ENCODE results near the gene TEX14. TPM values are rescaled to one million over a fixed set of nuclear protein-coding genes. Genes with fewer than 3 reads are reported as not detected.

Gene TEX14
- total and polyA plus RNA-seq, 7 donors, result 0.09 to 0.36 (median 0.28) TPM; not detected in 2

GRCh38 chr17:58520843-58521430 is 170.9 kb downstream of the TEX14 start:
- Histone ChIP-seq H3K9me3 (no peaks in the 10 kb centered on the region), H3K27ac (no peak overlapping the region), H3K36me3 (no peaks in the 10 kb centered on the region), H3K4me1 (peaks cover 0 to 28% (median 23%) of the 10 kb centered on the region in 4 donors), H3K4me3 (no peak overlapping the region), H3K27me3 (no peaks in the 10 kb centered on the region)
- DNase-seq, result no peak
- TF ChIP-seq EP300 (IDR thresholded peaks at IDR 0.05) (no peak), POLR2A (IDR thresholded peaks at IDR 0.05) (no peak)
- WGBS, 2 donors, result 77% methylated on average over 15 of the region's 15 CpGs
- intact Hi-C loops (cut with DNase I), result no loop called here

GRCh38 chr17:58517928-58518609 is 173.8 kb downstream of the TEX14 start:
- intact Hi-C loops (cut with DNase I), result loop anchor here (2.0 to 10.0 kb wide), 10 partner anchors 69 to 1877 kb away; partner anchors contain the start of genes RAD51C, SMG8, SUPT4H1 and TEX14
- DNase-seq, result peak; percentile 100
- Histone ChIP-seq H3K9me3 (no peaks in the 10 kb centered on the region), H3K36me3 (no peaks in the 10 kb centered on the region), H3K4me1 (peaks cover 0 to 45% (median 39%) of the 10 kb centered on the region in 4 donors), H3K27ac (peak overlapping the region; percentile 95 to 98 (median 96)), H3K27me3 (no peaks in the 10 kb centered on the region), H3K4me3 (peak overlapping the region; percentile 70 to 85 (median 81))
- WGBS, 2 donors, result 0 to 1% methylated on average over 39 of the region's 39 CpGs
- no peak for TF ChIP-seq CTCF (IDR thresholded peaks at IDR 0.05)
- TF ChIP-seq POLR2A (IDR thresholded peaks at IDR 0.05), result peak; percentile 41 to 71
- TF ChIP-seq EP300 (IDR thresholded peaks at IDR 0.05), result no peak
- peak; percentile 52 to 74 (median 70) for TF ChIP-seq POLR2AphosphoS5 (IDR thresholded peaks at IDR 0.05)

- WGBS, 2 donors, result 0% methylated on average over 27 of the region's 27 CpGs
- Histone ChIP-seq H3K4me3 (peak overlapping the region; percentile 65 to 85 (median 81)), H3K27ac (peak overlapping the region; percentile 95 to 98 (median 96)), H3K36me3 (peaks cover 0 to 4% (median under 1%) of the 10 kb centered on the region in 4 donors), H3K27me3 (no peaks in the 10 kb centered on the region), H3K4me1 (peaks cover 0 to 46% (median 39%) of the 10 kb centered on the region in 4 donors), H3K9me3 (no peaks in the 10 kb centered on the region)
- TF ChIP-seq POLR2A (IDR thresholded peaks at IDR 0.05), result peak; percentile 41 to 43
- TF ChIP-seq POLR2AphosphoS5 (IDR thresholded peaks at IDR 0.05), result peak in 3 of 4 donors; percentile 44 to 79 (median 77)
- TF ChIP-seq EP300 (IDR thresholded peaks at IDR 0.05), result peak in 1 of 4 donors; percentile 50
- TF ChIP-seq CTCF (IDR thresholded peaks at IDR 0.05), result no peak
- intact Hi-C loops (cut with DNase I), result loop anchor here (5.0 to 10.0 kb wide), 6 partner anchors 163 to 1877 kb away; partner anchors contain the start of genes RAD51C, SMG8, SUPT4H1 and TEX14
- no peak for DNase-seq
Measured at GRCh38 chr17:58517378-58517927, 174.4 kb downstream of the TEX14 start.

- peaks cover 0 to 10% (median 3%) of the 10 kb centered on the region in 4 donors for H3K36me3 ChIP-seq
- peak; percentile 62 for DNase-seq
- TF ChIP-seq CTCF (IDR thresholded peaks at IDR 0.05), result no peak
- no peak for TF ChIP-seq POLR2A (IDR thresholded peaks at IDR 0.05)
- no peak for TF ChIP-seq EP300 (IDR thresholded peaks at IDR 0.05)
- TF ChIP-seq POLR2AphosphoS5 (IDR thresholded peaks at IDR 0.05), result no peak
- 23 to 51% methylated on average over 2 of the region's 2 CpGs for WGBS, 2 donors
- no peaks in the 10 kb centered on the region for H3K27me3 ChIP-seq
- peak overlapping the region; percentile 65 to 85 (median 81) for H3K4me3 ChIP-seq
- intact Hi-C loops (cut with DNase I), result loop anchor here (5.0 to 10.0 kb wide), 6 partner anchors 162 to 1878 kb away; partner anchors contain the start of genes RAD51C, SMG8, SUPT4H1 and TEX14
- peak overlapping the region; percentile 95 to 98 (median 96) for H3K27ac ChIP-seq
- H3K9me3 ChIP-seq, result no peaks in the 10 kb centered on the region
- peaks cover 0 to 46% (median 39%) of the 10 kb centered on the region in 4 donors for H3K4me1 ChIP-seq
Measured at GRCh38 chr17:58516644-58517377, 175.0 kb downstream of the TEX14 start.
